ENCODE measurements around the gene CDH4. TPM values are rescaled to one million over a fixed set of nuclear protein-coding genes. Genes with fewer than 3 reads are reported as not detected.

CDH4 gene
- polyA plus RNA-seq, 4 donors: 0.09 to 4.1 (median 0.25) TPM

GRCh38 chr20:61256365-61256764 is 4.3 kb downstream of the CDH4 start:
- FAIRE-seq (no peak), DNase-seq (no peak)
- no peak overlapping the region for H3K27ac ChIP-seq (ENCODE audit: low read depth in 1 of 3, low read length in 2 of 3)
- peaks cover 0 to 2% of the 10 kb centered on the region in 2 donors for H3K9me3 ChIP-seq (ENCODE audit: control insufficient read depth in 2 of 2, insufficient read depth in 1 of 2, low read depth in 1 of 2, low read length in 1 of 2)
- H3K4me3 ChIP-seq (ENCODE audit: low read depth in 1 of 3, low read length in 3 of 3): no peak overlapping the region
- no peaks in the 10 kb centered on the region for H3K36me3 ChIP-seq (ENCODE audit: control insufficient read depth in 3 of 3, insufficient read depth in 2 of 3, low read depth in 1 of 3, low read length in 3 of 3)
- 87 to 90% (median 89%) methylated on average over 9 of the region's 9 CpGs for WGBS, 3 donors
- no peaks in the 10 kb centered on the region for H3K4me1 ChIP-seq (ENCODE audit: control insufficient read depth in 3 of 3, insufficient read depth in 2 of 3, low read depth in 1 of 3, low read length in 2 of 3)
- peaks cover 20 to 24% (median 23%) of the 10 kb centered on the region in 3 donors for H3K27me3 ChIP-seq (ENCODE audit: control insufficient read depth in 3 of 3, insufficient read depth in 3 of 3, low read length in 3 of 3)

GRCh38 chr20:61256824-61257223 is 4.8 kb downstream of the CDH4 start:
- Histone ChIP-seq H3K4me3 (ENCODE audit: low read depth in 1 of 3, low read length in 3 of 3) (no peak overlapping the region), H3K36me3 (ENCODE audit: control insufficient read depth in 3 of 3, insufficient read depth in 2 of 3, low read depth in 1 of 3, low read length in 3 of 3) (no peaks in the 10 kb centered on the region), H3K9me3 (ENCODE audit: control insufficient read depth in 2 of 2, insufficient read depth in 1 of 2, low read depth in 1 of 2, low read length in 1 of 2) (peaks cover 0 to 2% of the 10 kb centered on the region in 2 donors), H3K4me1 (ENCODE audit: control insufficient read depth in 3 of 3, insufficient read depth in 2 of 3, low read depth in 1 of 3, low read length in 2 of 3) (no peaks in the 10 kb centered on the region), H3K27me3 (ENCODE audit: control insufficient read depth in 3 of 3, insufficient read depth in 3 of 3, low read length in 3 of 3) (peaks cover 16 to 20% (median 19%) of the 10 kb centered on the region in 3 donors), H3K27ac (ENCODE audit: low read depth in 1 of 3, low read length in 2 of 3) (no peak overlapping the region)
- no peak for DNase-seq
- 58 to 80% (median 73%) methylated on average over 7 of the region's 7 CpGs for WGBS, 3 donors
- no peak for FAIRE-seq

GRCh38 chr20:61257611-61258010 is 5.5 kb downstream of the CDH4 start:
- Histone ChIP-seq H3K27me3 (ENCODE audit: control insufficient read depth in 3 of 3, insufficient read depth in 3 of 3, low read length in 3 of 3) (peaks cover 12 to 19% (median 17%) of the 10 kb centered on the region in 3 donors), H3K4me1 (ENCODE audit: control insufficient read depth in 3 of 3, insufficient read depth in 2 of 3, low read depth in 1 of 3, low read length in 2 of 3) (no peaks in the 10 kb centered on the region), H3K27ac (ENCODE audit: low read depth in 1 of 3, low read length in 2 of 3) (no peak overlapping the region), H3K4me3 (ENCODE audit: low read depth in 1 of 3, low read length in 3 of 3) (no peak overlapping the region), H3K36me3 (ENCODE audit: control insufficient read depth in 3 of 3, insufficient read depth in 2 of 3, low read depth in 1 of 3, low read length in 3 of 3) (no peaks in the 10 kb centered on the region), H3K9me3 (ENCODE audit: control insufficient read depth in 2 of 2, insufficient read depth in 1 of 2, low read depth in 1 of 2, low read length in 1 of 2) (peaks cover 0 to 2% of the 10 kb centered on the region in 2 donors)
- no peak for DNase-seq
- WGBS, 3 donors: 60 to 80% (median 70%) methylated on average over 20 of the region's 20 CpGs
- no peak for FAIRE-seq

- Histone ChIP-seq H3K27ac (ENCODE audit: low read depth in 1 of 3, low read length in 2 of 3) (no peak overlapping the region), H3K27me3 (ENCODE audit: control insufficient read depth in 3 of 3, insufficient read depth in 3 of 3, low read length in 3 of 3) (peaks cover 0 to 7% (median 3%) of the 10 kb centered on the region in 3 donors), H3K36me3 (ENCODE audit: control insufficient read depth in 3 of 3, insufficient read depth in 2 of 3, low read depth in 1 of 3, low read length in 3 of 3) (no peaks in the 10 kb centered on the region), H3K4me3 (ENCODE audit: low read depth in 1 of 3, low read length in 3 of 3) (no peak overlapping the region), H3K4me1 (ENCODE audit: control insufficient read depth in 3 of 3, insufficient read depth in 2 of 3, low read depth in 1 of 3, low read length in 2 of 3) (no peaks in the 10 kb centered on the region), H3K9me3 (ENCODE audit: control insufficient read depth in 2 of 2, insufficient read depth in 1 of 2, low read depth in 1 of 2, low read length in 1 of 2) (peaks cover 0 to 2% of the 10 kb centered on the region in 2 donors)
- DNase-seq (no peak), FAIRE-seq (no peak)
- WGBS, 3 donors: 67 to 81% (median 72%) methylated on average over 3 of the region's 3 CpGs
Observed at GRCh38 chr20:61259741-61260140, 7.7 kb downstream of the CDH4 start.

- 70 to 85% (median 78%) methylated on average over 7 of the region's 7 CpGs for WGBS, 3 donors
- DNase-seq (no peak), FAIRE-seq (no peak)
- Histone ChIP-seq H3K27ac (ENCODE audit: low read depth in 1 of 3, low read length in 2 of 3) (no peak overlapping the region), H3K9me3 (ENCODE audit: control insufficient read depth in 2 of 2, insufficient read depth in 1 of 2, low read depth in 1 of 2, low read length in 1 of 2) (peaks cover 0 to 2% of the 10 kb centered on the region in 2 donors), H3K4me1 (ENCODE audit: control insufficient read depth in 3 of 3, insufficient read depth in 2 of 3, low read depth in 1 of 3, low read length in 2 of 3) (no peaks in the 10 kb centered on the region), H3K4me3 (ENCODE audit: low read depth in 1 of 3, low read length in 3 of 3) (no peak overlapping the region), H3K36me3 (ENCODE audit: control insufficient read depth in 3 of 3, insufficient read depth in 2 of 3, low read depth in 1 of 3, low read length in 3 of 3) (no peaks in the 10 kb centered on the region), H3K27me3 (ENCODE audit: control insufficient read depth in 3 of 3, insufficient read depth in 3 of 3, low read length in 3 of 3) (peaks cover 0 to 3% (median 0%) of the 10 kb centered on the region in 3 donors)
Observed at GRCh38 chr20:61260905-61261304, 8.8 kb downstream of the CDH4 start.

- Histone ChIP-seq H3K4me3 (ENCODE audit: low read depth in 1 of 3, low read length in 3 of 3) (no peak overlapping the region), H3K9me3 (ENCODE audit: control insufficient read depth in 2 of 2, insufficient read depth in 1 of 2, low read depth in 1 of 2, low read length in 1 of 2) (peaks cover 0 to 2% of the 10 kb centered on the region in 2 donors), H3K27ac (ENCODE audit: low read depth in 1 of 3, low read length in 2 of 3) (no peak overlapping the region), H3K27me3 (ENCODE audit: control insufficient read depth in 3 of 3, insufficient read depth in 3 of 3, low read length in 3 of 3) (peaks cover 0 to 3% (median 0%) of the 10 kb centered on the region in 3 donors), H3K36me3 (ENCODE audit: control insufficient read depth in 3 of 3, insufficient read depth in 2 of 3, low read depth in 1 of 3, low read length in 3 of 3) (no peaks in the 10 kb centered on the region), H3K4me1 (ENCODE audit: control insufficient read depth in 3 of 3, insufficient read depth in 2 of 3, low read depth in 1 of 3, low read length in 2 of 3) (no peaks in the 10 kb centered on the region)
- WGBS, 3 donors: 74 to 85% (median 81%) methylated on average over 18 of the region's 18 CpGs
- FAIRE-seq (no peak), DNase-seq (no peak)
Observed at GRCh38 chr20:61262036-61262435, 10.0 kb downstream of the CDH4 start.

- no peaks in the 10 kb centered on the region for H3K4me1 ChIP-seq (ENCODE audit: control insufficient read depth in 3 of 3, insufficient read depth in 2 of 3, low read depth in 1 of 3, low read length in 2 of 3)
- no peak for DNase-seq
- no peak overlapping the region for H3K4me3 ChIP-seq (ENCODE audit: low read depth in 1 of 3, low read length in 3 of 3)
- H3K9me3 ChIP-seq (ENCODE audit: control insufficient read depth in 2 of 2, insufficient read depth in 1 of 2, low read depth in 1 of 2, low read length in 1 of 2): peaks cover 0 to 2% of the 10 kb centered on the region in 2 donors
- no peak for FAIRE-seq
- no peak overlapping the region for H3K27ac ChIP-seq (ENCODE audit: low read depth in 1 of 3, low read length in 2 of 3)
- H3K27me3 ChIP-seq (ENCODE audit: control insufficient read depth in 3 of 3, insufficient read depth in 3 of 3, low read length in 3 of 3): peaks cover 0 to 1% (median 0%) of the 10 kb centered on the region in 3 donors
- no peaks in the 10 kb centered on the region for H3K36me3 ChIP-seq (ENCODE audit: control insufficient read depth in 3 of 3, insufficient read depth in 2 of 3, low read depth in 1 of 3, low read length in 3 of 3)
Observed at GRCh38 chr20:61262514-61262913, 10.5 kb downstream of the CDH4 start.

- Histone ChIP-seq H3K4me3 (ENCODE audit: low read depth in 1 of 3, low read length in 3 of 3) (no peak overlapping the region), H3K27me3 (ENCODE audit: control insufficient read depth in 3 of 3, insufficient read depth in 3 of 3, low read length in 3 of 3) (no peaks in the 10 kb centered on the region), H3K9me3 (ENCODE audit: control insufficient read depth in 2 of 2, insufficient read depth in 1 of 2, low read depth in 1 of 2, low read length in 1 of 2) (peaks cover 0 to 2% of the 10 kb centered on the region in 2 donors), H3K36me3 (ENCODE audit: control insufficient read depth in 3 of 3, insufficient read depth in 2 of 3, low read depth in 1 of 3, low read length in 3 of 3) (no peaks in the 10 kb centered on the region), H3K4me1 (ENCODE audit: control insufficient read depth in 3 of 3, insufficient read depth in 2 of 3, low read depth in 1 of 3, low read length in 2 of 3) (no peaks in the 10 kb centered on the region), H3K27ac (ENCODE audit: low read depth in 1 of 3, low read length in 2 of 3) (no peak overlapping the region)
- FAIRE-seq (no peak), DNase-seq (no peak)
- WGBS, 3 donors: 38 to 43% (median 41%) methylated on average over 10 of the region's 10 CpGs
Observed at GRCh38 chr20:61263084-61263695, 11.1 kb downstream of the CDH4 start.

GRCh38 chr20:61263938-61264337 is 11.9 kb downstream of the CDH4 start:
- Histone ChIP-seq H3K27me3 (ENCODE audit: control insufficient read depth in 3 of 3, insufficient read depth in 3 of 3, low read length in 3 of 3) (no peaks in the 10 kb centered on the region), H3K27ac (ENCODE audit: low read depth in 1 of 3, low read length in 2 of 3) (no peak overlapping the region), H3K36me3 (ENCODE audit: control insufficient read depth in 3 of 3, insufficient read depth in 2 of 3, low read depth in 1 of 3, low read length in 3 of 3) (no peaks in the 10 kb centered on the region), H3K4me3 (ENCODE audit: low read depth in 1 of 3, low read length in 3 of 3) (no peak overlapping the region), H3K4me1 (ENCODE audit: control insufficient read depth in 3 of 3, insufficient read depth in 2 of 3, low read depth in 1 of 3, low read length in 2 of 3) (no peaks in the 10 kb centered on the region), H3K9me3 (ENCODE audit: control insufficient read depth in 2 of 2, insufficient read depth in 1 of 2, low read depth in 1 of 2, low read length in 1 of 2) (peaks cover 0 to 2% of the 10 kb centered on the region in 2 donors)
- FAIRE-seq: no peak
- no peak for DNase-seq
- 79 to 84% (median 83%) methylated on average over 9 of the region's 9 CpGs for WGBS, 3 donors
